ENCODE results near the gene PCSK9.

DNA sequence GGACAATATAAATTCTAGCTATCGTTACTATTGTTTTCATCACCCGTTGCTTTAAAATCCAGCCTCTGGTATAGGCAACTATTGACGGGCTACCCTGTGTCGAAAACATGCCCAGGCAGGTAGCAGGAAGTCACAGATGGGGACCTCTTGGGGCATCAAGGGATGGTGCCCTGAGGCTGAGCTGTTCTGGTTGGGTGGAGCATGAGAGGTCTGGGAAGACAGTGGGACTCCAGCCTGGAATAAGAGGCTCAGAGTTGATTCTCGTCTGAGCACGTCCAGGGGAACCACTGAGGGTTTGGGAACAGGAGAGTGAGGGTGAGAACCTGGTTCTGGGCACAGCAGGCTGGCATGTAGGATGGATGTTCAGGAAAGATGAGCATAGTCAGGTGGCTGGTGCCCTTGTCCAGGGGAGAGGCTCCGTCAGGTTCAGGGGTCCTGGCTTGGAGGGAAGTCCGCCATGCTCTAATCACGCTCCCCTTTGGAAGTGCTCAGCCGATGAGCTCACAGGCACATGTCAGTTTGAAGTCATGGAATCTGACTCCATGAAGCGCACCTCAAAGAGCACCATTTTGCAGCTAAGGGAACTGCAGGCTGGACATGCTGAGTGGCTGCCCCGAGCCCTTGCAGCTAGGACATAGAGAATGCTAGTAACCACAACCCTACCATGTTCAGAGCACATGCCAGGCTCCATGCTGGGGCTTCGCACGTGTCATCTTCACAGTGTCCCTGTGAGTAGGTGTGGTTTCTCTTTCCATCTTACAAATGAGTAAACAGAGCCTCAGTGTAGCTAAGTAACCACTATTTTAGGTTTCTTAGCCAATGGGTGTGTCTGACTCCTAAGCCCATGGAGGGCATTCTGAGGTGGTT lies 21.0 kb downstream of the PCSK9 start:
- TF ChIP-seq CTCF (IDR thresholded peaks at IDR 0.05; ENCODE audit: low read length) (no peak), EZH2 (IDR thresholded peaks at IDR 0.05; ENCODE audit: borderline replicate concordance, low read length) (no peak)

Data from OCI-LY1 (cell line).